Activated T-cell treated with anti-CD3 and anti-CD28 coated beads for 24 hours (primary cell): Measurements from ENCODE around the gene PRKCZ.
"Not testable (repeated sequence)": the region's sequence is repeated elsewhere in the genome, so short reads cannot be mapped to it uniquely, and the experiment has no call there.

Source experiments
- DNase-seq: peaks from one replicate; pipeline ENCODE4 v3.0.0-alpha.2; 2020; ENCODE audit warnings: low read depth

PRKCZ gene

DNA sequence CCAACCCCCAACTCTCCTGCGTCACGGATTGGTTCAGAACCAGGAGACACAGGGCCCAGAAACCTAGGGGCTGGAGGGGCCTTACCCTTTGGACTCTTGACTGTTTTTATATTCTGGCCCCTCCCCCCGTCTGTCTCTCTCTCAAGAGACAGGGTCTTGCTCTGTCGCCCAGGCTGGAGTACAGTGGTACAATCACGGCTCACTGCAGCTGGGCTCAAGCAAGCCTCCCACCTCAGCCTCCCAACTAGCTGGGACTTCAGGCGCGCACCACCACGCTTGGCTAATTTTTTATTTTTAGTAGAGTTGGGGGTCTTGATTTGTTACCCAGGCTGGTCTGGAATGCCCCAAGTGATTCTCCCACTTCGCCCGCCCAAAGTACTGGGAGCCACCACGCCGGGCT, 52.5 kb downstream of the PRKCZ start:
- no peak for DNase-seq

DNA sequence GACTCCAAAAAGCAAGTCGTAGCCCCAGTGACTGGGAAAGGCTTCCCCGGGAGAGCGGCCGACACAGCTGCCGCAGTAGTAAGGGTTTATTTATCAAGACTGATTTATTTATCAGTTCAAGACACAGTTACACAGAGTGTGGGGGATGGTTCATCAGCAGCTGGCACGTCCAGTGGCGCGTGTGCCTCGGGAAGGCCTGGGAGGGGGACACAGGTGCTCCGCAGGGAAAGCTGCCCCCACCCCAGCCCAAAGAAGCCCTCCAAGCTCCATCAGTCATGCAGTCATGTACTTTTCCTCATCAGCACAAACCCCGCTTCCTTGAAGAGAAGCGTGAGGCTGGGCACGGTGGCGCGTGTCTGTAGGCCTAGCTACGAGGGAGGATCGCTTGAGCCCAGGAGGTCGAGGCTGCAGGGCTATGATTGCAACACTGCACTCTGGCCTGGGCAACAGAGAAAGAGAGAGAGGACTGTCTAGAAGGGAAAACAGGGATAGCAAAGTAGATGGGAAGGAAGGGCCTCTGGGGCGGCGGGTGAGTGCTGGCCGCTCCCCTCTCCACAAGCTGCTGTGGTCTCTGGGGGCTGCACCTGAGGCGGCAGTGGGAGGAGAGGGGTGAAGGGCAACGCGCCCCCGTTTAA, 53.2 kb downstream of the PRKCZ start:
- no peak for DNase-seq

DNA sequence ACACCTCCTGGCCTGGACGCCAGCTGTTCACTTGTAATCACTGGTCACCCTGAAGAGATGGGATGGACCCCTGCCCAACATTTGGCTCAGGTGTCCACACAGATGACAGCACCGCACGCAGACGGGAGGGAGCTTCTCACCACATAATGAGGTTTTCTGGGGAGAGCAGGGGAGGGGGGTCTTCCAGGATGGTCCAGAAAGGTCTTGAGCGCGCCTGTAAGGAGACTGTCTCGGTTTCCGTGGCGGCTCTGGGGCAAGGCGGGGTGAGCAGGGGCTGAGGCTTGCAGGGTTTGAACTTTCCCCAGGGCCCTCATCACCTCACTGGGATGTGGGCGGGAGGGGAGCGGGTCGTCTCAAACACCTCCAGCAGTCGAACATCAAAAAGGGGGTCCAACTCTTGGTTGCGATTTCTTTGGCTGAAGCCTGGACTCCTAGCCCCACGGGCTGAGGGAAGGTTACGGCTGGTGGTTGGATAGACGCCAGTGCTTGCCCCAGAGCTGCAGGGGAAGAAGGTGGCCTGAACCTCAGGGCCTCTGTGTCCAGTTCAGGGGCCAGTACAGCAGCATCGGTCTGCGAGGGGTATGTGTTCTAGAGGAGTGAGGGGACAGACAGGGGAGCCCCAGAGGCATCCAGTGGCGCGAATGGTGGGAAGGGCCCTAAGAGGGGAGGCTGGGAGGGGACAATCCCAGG, 53.8 kb downstream of the PRKCZ start:
- no peak for DNase-seq

DNA sequence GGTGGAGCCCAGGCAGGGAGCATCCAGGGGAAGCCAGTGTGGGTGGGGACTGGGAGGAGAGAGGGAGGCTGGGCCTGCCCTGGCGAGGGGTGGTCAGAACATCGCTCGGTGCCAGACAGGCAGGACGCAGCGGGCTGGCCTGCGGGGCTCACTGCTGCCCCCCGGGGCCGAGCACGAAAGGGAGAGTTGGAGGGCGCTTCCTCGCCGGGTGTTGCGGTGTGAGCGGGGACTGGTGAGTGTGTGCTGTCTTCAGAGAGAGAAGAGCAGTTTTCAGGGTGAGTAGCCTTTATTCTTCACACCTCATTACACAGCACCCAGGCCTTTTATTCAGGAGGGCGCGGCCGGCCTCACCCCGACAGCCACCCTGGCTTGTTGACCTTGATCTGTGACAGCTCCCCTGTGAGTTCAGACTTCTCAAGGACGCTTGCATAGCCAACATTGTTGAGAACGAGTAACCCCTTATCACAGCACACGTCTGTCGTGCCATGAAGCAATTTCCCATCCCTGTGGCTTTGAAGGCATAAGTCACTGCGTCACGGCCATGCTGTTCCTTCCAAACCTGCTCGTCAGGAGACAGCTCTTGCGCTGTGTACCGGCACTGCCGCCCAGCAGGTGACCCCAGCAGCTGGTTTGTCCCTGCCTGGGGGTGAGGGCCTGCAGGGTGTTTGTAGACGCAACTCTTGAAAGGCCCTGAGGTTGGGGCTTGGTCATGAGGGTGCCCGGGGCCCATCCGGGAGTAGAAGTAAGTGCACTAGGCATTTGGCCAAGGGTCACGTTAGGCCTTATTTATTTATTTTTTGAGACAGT, 54.6 kb downstream of the PRKCZ start:
- DNase-seq = no peak

DNA sequence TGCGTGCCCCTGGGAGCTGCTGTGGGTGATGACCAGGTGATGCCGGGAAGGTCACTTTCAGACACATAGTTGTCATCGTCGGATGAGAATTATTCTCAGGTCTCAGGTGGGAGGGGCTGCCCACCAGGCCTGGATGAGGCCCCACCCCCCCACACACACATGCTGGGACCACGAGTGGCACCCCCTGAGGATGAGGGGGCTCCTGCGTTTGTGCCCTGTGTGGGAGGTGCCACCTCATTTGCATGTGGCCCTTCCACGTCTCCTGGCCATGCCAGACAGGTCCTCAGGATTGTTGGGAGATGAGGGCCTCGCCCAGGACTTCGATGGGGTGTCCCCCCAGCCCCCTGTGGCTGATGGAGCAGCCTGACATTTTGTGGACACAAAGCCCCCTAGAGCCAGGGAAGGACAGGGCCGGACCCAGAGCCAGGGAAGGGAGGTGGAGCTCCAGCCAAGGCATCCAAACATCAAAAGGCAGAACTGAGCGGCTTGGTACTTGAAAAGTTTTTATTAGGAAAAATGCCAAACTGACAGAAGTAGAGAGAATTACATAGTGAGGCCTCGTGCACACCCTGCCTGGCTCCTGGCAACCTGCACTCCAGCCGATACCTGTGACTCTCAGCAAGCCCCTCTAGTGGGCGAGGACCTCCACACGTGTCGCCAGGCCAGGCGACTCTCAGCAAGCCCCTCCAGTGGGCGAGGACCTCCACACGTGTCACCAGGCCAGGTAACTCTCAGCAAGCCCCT, 55.7 kb downstream of the PRKCZ start:
- no peak for DNase-seq

DNA sequence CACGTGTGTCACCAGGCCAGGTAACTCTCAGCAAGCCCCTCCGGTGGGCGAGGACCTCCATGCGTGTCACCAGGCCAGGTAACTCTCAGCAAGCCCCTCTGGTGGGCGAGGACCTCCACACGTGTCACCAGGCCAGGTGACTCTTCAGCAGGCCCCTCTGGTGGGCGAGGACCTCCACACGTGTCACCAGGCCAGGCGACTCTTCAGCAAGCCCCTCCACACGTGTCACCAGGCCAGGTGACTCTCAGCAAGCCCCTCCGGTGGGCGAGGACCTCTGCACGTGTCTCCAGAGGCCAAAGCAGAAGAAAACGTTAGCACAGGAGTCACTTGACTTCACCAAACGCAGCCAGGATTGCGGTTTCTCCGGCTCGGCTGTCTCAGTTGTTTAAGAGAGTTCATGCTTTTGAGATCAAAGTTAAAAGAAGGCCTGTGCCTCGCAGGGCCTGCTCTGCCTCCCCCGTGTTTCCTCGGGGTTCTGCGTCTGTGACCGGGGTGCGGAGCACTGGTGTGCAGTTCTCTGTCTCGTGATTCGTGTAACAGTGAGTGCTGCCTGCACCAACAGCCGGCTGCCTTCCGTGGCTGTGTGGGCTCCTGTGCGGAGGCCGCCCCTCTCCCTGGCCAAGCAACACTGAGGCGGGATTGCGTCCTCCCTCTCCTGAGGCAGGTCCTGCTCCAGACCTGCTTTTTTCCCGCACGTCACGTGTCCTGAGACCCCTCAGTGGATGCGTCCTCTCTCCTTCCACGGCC, 56.6 kb downstream of the PRKCZ start:
- DNase-seq = no peak

DNA sequence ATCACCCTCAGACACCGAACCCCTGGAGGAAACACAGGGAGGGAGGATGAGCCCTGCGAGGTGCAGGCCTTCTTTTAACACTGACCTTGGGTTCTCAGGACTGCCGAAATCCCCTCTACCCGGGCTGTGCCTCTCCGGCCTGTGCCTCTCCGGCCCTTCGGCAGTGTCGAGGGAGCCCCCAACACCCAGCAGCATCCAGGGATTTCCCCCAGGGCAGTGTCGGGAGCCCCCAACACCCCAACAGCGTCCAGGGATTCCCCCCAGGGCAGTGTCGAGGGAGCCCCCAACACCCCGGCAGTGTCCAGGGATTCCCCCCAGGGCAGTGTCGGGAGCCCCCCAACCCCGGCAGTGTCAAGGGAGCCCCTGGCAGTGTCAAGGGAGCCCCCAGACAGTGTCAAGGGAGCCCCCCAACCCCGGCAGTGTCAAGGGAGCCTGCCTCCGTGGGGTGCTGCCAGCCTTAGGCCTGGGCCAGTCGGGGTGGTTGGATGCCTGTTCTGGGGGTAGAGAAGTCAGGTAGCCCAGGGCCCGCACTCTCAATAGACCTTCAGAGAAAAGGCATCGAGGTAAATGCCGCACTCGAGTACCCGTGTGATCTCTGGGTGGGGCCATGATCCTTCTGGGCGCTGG, 57.5 kb downstream of the PRKCZ start:
- DNase-seq = no peak

DNA sequence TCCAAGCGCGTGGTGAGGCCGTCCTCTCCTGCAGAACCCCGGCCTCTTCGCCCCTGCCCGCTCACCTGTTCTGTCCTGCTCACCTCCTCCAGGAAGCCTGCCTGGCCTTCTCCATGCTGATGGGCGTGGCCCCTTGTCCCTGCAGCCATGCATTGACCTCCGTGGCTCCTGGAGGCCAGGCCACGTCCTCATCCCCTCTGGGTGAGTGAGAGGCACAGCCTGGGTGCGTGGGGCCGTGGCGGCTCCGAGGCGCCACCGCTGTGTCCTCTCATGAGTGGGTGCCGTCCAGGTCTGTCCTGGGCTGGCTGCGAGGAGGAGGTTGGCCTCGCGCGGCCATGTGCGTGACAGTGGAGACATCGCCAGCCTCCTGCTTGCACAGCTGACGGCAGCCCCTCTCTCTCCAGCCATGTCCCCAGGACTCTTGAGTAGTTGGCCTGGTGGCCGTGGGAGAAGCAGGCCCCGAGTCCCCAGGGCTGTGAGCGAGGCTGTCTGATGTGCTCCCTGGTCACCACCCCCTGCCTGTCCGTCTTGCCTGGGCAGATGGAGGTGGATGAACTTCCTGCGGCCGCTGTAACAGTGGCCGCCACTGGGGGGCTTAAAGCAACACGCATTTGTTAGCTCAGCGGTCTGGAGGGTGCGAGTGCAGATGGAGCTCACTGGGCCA, 58.1 kb downstream of the PRKCZ start:
- no peak for DNase-seq

DNA sequence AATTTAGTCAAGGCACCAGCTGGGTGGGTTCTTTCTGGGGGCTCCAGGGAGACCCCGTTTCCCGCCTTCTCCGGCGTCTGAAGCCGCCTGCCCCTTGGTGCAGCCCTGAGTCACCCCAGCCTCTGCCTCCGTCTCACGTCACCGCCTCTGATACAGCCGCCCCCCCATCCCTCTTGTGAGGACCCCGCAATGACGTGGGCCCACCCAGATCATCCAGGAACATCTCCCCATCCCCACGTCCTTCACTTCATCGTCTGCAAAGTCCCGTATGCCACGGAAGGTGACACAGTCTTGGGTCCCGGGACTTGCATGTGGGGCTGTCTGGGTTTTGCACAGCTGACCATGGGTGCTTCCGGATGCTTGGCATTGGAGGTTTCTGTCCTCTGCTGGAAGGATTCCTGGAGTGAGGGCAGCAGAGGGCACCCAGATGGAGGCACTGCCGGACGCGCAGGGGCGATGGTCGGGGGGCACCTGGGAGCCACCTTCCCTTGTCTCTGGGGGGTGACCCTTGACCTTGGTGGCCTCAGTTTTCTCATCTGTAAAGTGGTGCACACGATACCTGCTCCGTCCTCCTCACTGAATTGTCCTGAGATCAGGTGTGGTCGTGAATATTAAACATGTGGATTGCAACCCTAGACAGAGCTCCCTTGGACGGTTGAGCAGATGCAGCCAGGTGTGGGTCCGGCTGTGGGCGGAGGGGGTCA, 58.8 kb downstream of the PRKCZ start:
- DNase-seq = no peak

DNA sequence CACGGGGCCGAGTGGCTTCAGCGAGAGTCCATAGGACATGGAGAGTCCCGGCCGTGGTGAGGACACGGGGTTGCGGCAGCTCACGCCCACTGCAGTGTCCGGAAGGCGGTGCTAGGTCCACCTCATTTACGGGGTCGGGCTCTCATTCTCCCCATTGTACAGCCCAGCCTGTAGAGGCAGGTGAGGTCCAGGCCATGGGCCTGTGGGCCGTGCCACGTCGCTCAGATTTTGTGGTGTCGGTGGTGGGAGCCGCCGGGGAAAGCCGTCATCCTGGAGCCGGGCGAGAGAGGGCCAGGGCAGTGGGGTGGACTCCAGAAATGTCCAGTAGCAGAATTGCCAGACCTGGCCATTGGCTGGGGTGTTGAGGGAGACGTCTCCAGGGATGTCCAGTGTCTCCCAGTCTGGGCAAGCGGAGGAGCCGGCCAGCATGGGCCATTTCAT, 59.4 kb downstream of the PRKCZ start:
- no peak for DNase-seq

DNA sequence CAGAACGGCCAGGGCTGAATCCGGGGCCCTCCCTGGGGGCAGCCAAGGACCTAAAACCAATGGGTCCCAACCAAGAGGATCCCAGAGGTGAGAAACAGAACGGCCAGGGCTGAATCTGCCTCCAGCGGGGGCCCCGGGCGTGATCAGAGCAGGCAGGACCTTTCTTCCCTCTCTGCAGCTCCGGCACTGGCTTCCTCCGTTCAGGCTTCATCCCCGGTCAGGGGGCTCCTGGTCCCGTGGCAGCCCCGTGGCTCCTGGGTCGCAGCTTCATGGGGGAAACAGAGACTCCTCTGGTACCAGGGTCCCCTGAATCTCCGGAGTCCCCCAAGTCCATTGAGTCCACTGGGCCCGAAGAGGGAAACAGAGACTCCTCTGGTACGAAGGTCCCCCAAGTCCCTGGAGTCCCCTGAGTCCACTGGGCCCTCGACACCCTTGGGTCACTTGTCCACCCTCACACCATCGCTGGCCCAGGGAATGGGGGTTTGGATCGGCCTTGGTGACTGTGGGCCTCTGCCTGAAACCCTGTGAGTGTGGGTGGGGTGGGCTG, 60.1 kb downstream of the PRKCZ start:
- no peak for DNase-seq

DNA sequence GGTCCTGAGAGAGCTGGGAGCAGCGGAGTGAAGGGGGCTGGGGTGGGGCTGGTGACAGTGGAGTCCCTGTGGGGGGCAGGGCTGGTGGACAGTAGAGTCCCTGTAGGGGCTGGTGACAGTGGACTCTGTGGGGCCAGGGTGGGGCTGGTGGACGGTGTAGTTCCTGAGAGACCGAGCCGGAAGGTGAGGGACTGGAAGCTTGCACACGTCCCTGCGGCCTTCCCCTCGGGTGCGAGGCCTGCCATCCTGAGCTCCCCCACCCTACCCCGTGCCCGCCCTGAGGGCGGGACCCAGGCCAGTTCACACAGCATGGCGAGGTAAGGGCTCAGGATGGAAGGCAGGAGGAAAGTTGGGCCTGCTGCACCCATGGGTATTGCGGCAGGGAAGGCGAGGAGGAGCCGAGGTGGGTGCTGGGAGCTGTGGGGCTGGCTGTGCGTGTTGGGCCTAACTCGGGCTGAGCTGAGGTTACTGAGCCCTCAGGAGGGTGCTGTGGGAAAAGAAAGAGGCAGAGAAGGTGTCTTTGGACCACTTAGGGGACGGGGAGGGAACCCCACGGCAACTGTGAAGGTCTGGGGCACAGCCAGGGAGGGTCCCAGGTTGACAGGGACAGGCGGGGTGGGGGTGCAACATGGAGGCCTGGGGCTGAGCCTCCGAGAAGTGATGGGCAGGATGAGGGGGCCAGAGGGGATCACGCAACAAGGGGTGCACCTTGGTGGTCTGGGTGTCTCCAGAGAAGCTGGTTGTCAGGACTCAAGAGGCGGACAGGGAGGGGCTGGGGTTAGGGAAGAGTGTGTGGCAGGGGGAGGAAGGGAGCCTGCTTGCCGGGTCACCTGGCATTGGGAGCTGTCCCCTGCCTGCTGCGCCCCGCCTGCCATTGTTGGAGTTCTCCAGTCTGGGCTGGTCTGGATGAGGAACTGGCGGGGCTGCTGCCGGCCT, 60.8 kb downstream of the PRKCZ start:
- no peak for DNase-seq

DNA sequence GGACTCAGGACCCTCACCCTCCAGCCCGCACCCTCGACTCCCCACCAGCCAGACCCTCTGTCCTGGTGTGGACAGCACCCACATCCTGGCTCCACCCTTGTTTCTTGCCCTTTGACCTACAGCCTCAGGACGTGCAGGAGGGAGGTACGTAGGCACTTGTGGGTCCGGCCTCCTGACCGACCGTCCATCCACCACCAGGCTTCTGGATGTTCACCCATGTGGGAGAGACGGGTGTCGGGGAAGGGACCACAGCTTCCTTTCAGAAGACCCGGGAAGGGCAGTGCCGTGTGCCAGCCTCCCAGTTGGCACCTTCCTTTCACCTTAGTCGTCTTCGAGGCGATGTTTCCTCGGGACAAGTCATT, 61.4 kb downstream of the PRKCZ start:
- no peak for DNase-seq

DNA sequence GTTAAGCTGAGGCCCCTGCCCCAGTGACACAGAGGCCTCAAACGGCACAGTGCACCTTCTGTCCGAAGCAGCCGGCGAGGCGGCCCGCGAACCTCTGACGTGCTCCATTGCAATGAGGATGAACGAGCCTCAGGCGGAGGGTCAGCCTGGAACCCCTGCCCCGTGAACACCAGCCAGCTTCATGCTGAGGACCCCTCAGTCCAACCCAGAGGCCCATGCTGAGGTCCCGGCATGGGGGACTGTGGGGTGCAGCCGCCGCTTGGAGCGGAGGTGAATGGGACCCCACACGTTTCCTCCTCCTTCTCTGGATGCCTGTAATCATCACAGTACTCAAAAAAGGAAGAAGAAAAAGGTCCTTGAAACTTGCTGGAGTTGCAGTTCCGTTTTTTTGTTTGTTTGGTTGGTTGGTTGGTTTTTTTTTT, 62.1 kb downstream of the PRKCZ start:
- DNase-seq = no peak

DNA sequence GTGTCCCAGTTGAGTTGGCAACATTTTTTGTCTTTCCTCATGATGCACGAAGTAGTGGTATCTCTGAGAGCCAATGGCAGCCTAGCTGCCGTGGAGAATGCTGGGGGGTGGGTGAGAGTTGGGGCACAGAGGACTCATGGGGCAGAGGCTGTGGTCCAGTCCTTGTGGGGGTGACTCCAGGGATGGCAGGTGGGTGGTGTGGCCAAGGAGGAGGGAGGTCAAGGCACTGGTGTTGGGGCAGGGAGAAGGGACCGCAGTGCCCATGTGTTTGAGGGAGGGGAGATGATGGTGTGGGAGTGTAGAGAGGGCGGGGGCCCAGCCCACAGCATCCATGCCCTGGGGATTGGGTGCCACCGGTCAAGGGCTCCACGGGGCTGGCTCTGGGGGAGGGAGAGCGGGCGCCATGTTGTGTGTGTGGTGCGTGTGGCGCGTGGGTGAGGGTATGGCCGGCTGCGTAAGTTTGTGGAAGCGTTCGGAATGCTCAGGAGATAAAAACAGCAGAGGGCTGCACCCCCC, 63.5 kb downstream of the PRKCZ start:
- DNase-seq = no peak

DNA sequence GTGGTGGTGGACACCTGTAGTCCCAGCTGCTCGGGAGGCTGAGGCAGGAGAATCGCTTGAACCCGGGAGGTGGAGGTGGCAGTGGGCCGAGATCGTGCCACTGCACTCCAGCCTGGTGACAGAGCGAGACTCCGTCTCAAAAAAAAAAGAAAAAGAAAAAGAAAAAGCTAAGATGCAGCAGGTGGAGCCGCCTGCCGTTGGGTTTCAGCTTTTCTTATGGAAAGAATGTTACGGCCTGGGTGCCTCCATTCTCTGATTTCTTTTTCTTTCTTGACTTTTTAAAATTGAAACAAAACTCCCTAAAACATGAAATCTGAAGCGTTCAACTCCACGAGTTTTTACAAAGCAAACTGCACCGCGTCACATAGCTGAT, 64.4 kb downstream of the PRKCZ start:
- not testable (repeated sequence) for DNase-seq

DNA sequence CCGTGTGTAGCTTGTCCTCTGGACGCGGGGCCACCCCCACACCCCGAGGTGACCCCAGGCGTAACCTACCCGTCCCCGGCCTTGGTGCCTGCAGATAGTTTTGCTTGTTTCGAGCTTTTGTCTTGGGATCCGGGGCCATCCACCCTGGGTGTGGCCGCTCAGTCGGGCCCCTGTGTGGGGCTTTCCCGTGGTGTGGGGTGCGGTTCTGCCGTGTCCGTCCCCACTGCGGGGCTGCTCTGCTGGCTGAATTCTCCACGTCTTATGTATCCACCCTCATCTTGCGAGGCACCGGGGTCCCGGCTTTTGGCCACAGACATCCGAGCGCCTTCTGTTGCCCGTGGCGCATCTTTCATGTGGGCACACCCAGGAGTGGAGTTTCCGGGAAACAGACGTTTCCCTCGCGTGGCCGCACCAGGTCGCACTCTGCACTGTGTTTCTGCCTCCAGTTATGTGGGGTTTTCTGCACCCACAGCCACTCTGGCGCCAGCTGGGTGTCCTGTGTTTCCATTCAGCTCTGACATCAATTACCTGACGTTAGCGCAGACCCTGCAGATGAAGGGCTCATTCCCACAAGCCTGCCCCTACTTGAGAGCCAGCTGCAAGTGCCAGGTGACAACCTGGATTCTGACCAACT, 64.9 kb downstream of the PRKCZ start:
- no peak for DNase-seq
